Colonic mucosa (tissue), 4 donors: ENCODE results near the gene FAM168A. TPM values are rescaled to one million over a fixed set of nuclear protein-coding genes. Genes with fewer than 3 reads are reported as not detected.

ENCODE experiments used
- DNase-seq: peaks from one replicate; pipeline ENCODE4 v3.0.0-alpha.2; 2020
- H3K27ac ChIP-seq: fragments of 200-600 bp; one replicate; pipeline ENCODE4 v1.8.0; 2021
- H3K27me3 ChIP-seq: fragments of 200-600 bp; one replicate; pipeline ENCODE4 v1.8.0; 2021
- H3K36me3 ChIP-seq: fragments of 200-600 bp; one replicate; pipeline ENCODE4 v1.8.0; 2021
- H3K4me1 ChIP-seq: fragments of 200-600 bp; one replicate; pipeline ENCODE4 v1.8.0; 2021; ENCODE audit warnings: mild to moderate bottlenecking
- H3K4me3 ChIP-seq: fragments of 200-600 bp; one replicate; pipeline ENCODE4 v1.8.0; 2021
- H3K9ac ChIP-seq, 2 donors: one replicate each; pipeline ENCODE4 v1.7.0; 2013; ENCODE audit warnings: control low read depth in 2 of 2, low read depth in 2 of 2, low read length in 2 of 2
- H3K9me3 ChIP-seq: fragments of 200-600 bp; one replicate; pipeline ENCODE4 v1.8.0; 2021
- CTCF ChIP-seq: fragments of 200-600 bp; IDR thresholded peaks from one replicate; pipeline ENCODE4 v1.8.0; 2022; ENCODE audit warnings: antibody characterized with exemption, mild to moderate bottlenecking
- intact Hi-C: fragments of 100-400 bp; cut with DNase I; formaldehyde crosslinking; loops from one replicate; pipeline ENCODE4 v1.14.1; 2022
- total RNA-seq, 2 donors: library from RNA; stranded (reverse); fragmentation: NEBNext Ultra II Directional in 1 of 2; extraction: Animal tissue kit (Norgen Biotek cat#: 25700) in 1 of 2; gene quantifications; one replicate each; pipeline ENCODE4 v1.2.1, GENCODE V29; 2021
- donor health status: healthy.
- donor health status: DM: no; HTN: no; CAD: no.
- donor health status: DM: no; HTN: no; CAD: no.

The FAM168A gene
- total RNA-seq, 2 donors from 2014 or later, result 16.9 to 21.6 TPM

- Histone ChIP-seq H3K27ac (no peak overlapping the region), H3K27me3 (no peaks in the 10 kb centered on the region), H3K36me3 (no peaks in the 10 kb centered on the region), H3K9me3 (no peaks in the 10 kb centered on the region), H3K9ac (no peak overlapping the region), H3K4me3 (no peak overlapping the region), H3K4me1 (no peaks in the 10 kb centered on the region)
- intact Hi-C loops, result no loop called here
- no peak for DNase-seq
- no peak for TF ChIP-seq CTCF
Observed at GRCh38 chr11:73509188-73509587, 88.7 kb downstream of the FAM168A start.

GRCh38 chr11:73508243-73509176, 89.4 kb downstream of the FAM168A start:
- Histone ChIP-seq H3K4me3 (no peak overlapping the region), H3K27ac (no peak overlapping the region), H3K9me3 (no peaks in the 10 kb centered on the region), H3K4me1 (no peaks in the 10 kb centered on the region), H3K27me3 (no peaks in the 10 kb centered on the region), H3K9ac (no peak overlapping the region), H3K36me3 (no peaks in the 10 kb centered on the region)
- TF ChIP-seq CTCF, result no peak
- intact Hi-C loops, result no loop called here
- no peak for DNase-seq

- Histone ChIP-seq H3K27ac (no peak overlapping the region), H3K4me3 (no peak overlapping the region), H3K9me3 (no peaks in the 10 kb centered on the region), H3K9ac (no peak overlapping the region), H3K4me1 (no peaks in the 10 kb centered on the region), H3K27me3 (no peaks in the 10 kb centered on the region), H3K36me3 (no peaks in the 10 kb centered on the region)
- intact Hi-C loops, result no loop called here
- no peak for DNase-seq
- TF ChIP-seq CTCF, result no peak
Observed at GRCh38 chr11:73507086-73507485, 90.8 kb downstream of the FAM168A start.

- no peak overlapping the region for H3K27ac ChIP-seq
- no peaks in the 10 kb centered on the region for H3K4me1 ChIP-seq
- no peaks in the 10 kb centered on the region for H3K9me3 ChIP-seq
- no peak overlapping the region for H3K9ac ChIP-seq
- H3K4me3 ChIP-seq, result no peak overlapping the region
- no peaks in the 10 kb centered on the region for H3K27me3 ChIP-seq
- intact Hi-C loops, result no loop called here
- TF ChIP-seq CTCF, result no peak
- DNase-seq, result no peak
- H3K36me3 ChIP-seq, result no peaks in the 10 kb centered on the region
Observed at GRCh38 chr11:73506038-73506437, 91.9 kb downstream of the FAM168A start.

- Histone ChIP-seq H3K27me3 (no peaks in the 10 kb centered on the region), H3K4me1 (no peaks in the 10 kb centered on the region), H3K4me3 (no peak overlapping the region), H3K36me3 (no peaks in the 10 kb centered on the region), H3K9me3 (no peaks in the 10 kb centered on the region), H3K27ac (no peak overlapping the region), H3K9ac (no peak overlapping the region)
- no peak for TF ChIP-seq CTCF
- DNase-seq, result no peak
- intact Hi-C loops, result no loop called here
Observed at GRCh38 chr11:73498343-73498742, 99.6 kb downstream of the FAM168A start.
